GM21737 (cell line): ENCODE results near the gene TAS2R10.

Source experiments
- ATAC-seq: cut with Tn5 transposase; IDR thresholded peaks from one replicate; pipeline ENCODE4 v1.9.1; 2021; ENCODE audit warnings: mild to moderate bottlenecking, moderate library complexity; ENCODE audit not compliant: unreplicated experiment

TAS2R10 gene

DNA sequence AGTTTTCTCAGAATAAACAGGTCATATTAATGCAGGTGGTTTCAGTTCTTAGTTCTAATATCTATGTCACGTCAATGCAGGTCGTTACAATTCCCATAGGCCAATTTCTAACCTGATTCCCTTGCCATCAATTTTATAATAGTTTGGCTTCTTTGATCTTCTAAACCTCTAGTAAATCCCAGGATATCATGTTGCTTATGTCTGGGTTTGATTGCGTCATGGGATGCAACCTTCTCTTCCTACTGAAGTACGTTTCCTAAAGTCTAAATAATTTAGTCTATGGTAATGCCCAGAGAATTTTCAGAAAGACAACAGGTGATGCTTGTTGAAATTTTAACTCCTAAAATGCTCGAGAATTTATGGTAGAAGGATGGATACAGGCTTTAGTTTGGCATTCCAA, 42.9 kb downstream of the TAS2R10 start:
- no peak for ATAC-seq

- no peak for ATAC-seq
Measured at GRCh38 chr12:10779103-10779502, 47.1 kb downstream of the TAS2R10 start.
